ENCODE measurements around the gene TMEM51. TPM values are rescaled to one million over a fixed set of nuclear protein-coding genes. Genes with fewer than 3 reads are reported as not detected.
"Not testable (repeated sequence)": the region's sequence is repeated elsewhere in the genome, so short reads cannot be mapped to it uniquely, and the experiment has no call there.

TMEM51 gene
- total RNA-seq, 1 donor from 2014 or later, result 0.81 TPM

GRCh38 chr1:15134285-15134684 is 19.3 kb upstream of the TMEM51 start:
- no peak for DNase-seq (ENCODE audit: extremely low spot score, unreplicated experiment)
- no peak overlapping the region for H3K27ac Mint-ChIP-seq (ENCODE audit: unreplicated experiment)
- no peaks in the 10 kb centered on the region for H3K9me3 Mint-ChIP-seq (ENCODE audit: unreplicated experiment)
- H3K27me3 Mint-ChIP-seq (ENCODE audit: unreplicated experiment), result peaks cover 45% of the 10 kb centered on the region
- no peak overlapping the region for H3K4me3 Mint-ChIP-seq (ENCODE audit: unreplicated experiment)
- no peaks in the 10 kb centered on the region for H3K36me3 Mint-ChIP-seq (ENCODE audit: unreplicated experiment)
- H3K4me1 Mint-ChIP-seq (ENCODE audit: unreplicated experiment), result no peaks in the 10 kb centered on the region
- TF ChIP-seq CTCF (IDR thresholded peaks at IDR 0.05), result no peak

- H3K4me3 Mint-ChIP-seq (ENCODE audit: unreplicated experiment); H3K36me3 Mint-ChIP-seq (ENCODE audit: unreplicated experiment); H3K4me1 Mint-ChIP-seq (ENCODE audit: unreplicated experiment); DNase-seq (ENCODE audit: extremely low spot score, unreplicated experiment); H3K27ac Mint-ChIP-seq (ENCODE audit: unreplicated experiment); H3K9me3 Mint-ChIP-seq (ENCODE audit: unreplicated experiment): not testable (repeated sequence)
- H3K27me3 Mint-ChIP-seq (ENCODE audit: unreplicated experiment), result peaks cover 38% of the 10 kb centered on the region
Measured at GRCh38 chr1:15135604-15136003, 17.9 kb upstream of the TMEM51 start.

GRCh38 chr1:15137809-15138208 is 15.7 kb upstream of the TMEM51 start:
- no peaks in the 10 kb centered on the region for H3K36me3 Mint-ChIP-seq (ENCODE audit: unreplicated experiment)
- H3K27ac Mint-ChIP-seq (ENCODE audit: unreplicated experiment), result no peak overlapping the region
- peaks cover 35% of the 10 kb centered on the region for H3K27me3 Mint-ChIP-seq (ENCODE audit: unreplicated experiment)
- H3K4me3 Mint-ChIP-seq (ENCODE audit: unreplicated experiment), result no peak overlapping the region
- no peaks in the 10 kb centered on the region for H3K9me3 Mint-ChIP-seq (ENCODE audit: unreplicated experiment)
- no peak for DNase-seq (ENCODE audit: extremely low spot score, unreplicated experiment)
- TF ChIP-seq CTCF (IDR thresholded peaks at IDR 0.05), result no peak
- peaks cover 2% of the 10 kb centered on the region for H3K4me1 Mint-ChIP-seq (ENCODE audit: unreplicated experiment)

GRCh38 chr1:15139654-15140350 is 13.7 kb upstream of the TMEM51 start:
- H3K9me3 Mint-ChIP-seq (ENCODE audit: unreplicated experiment), result no peaks in the 10 kb centered on the region
- H3K36me3 Mint-ChIP-seq (ENCODE audit: unreplicated experiment), result no peaks in the 10 kb centered on the region
- H3K4me3 Mint-ChIP-seq (ENCODE audit: unreplicated experiment), result no peak overlapping the region
- peaks cover 37% of the 10 kb centered on the region for H3K27me3 Mint-ChIP-seq (ENCODE audit: unreplicated experiment)
- DNase-seq (ENCODE audit: extremely low spot score, unreplicated experiment), result no peak
- H3K27ac Mint-ChIP-seq (ENCODE audit: unreplicated experiment), result no peak overlapping the region
- TF ChIP-seq CTCF (IDR thresholded peaks at IDR 0.05), result no peak
- peaks cover 2% of the 10 kb centered on the region for H3K4me1 Mint-ChIP-seq (ENCODE audit: unreplicated experiment)

GRCh38 chr1:15141935-15142539 is 11.5 kb upstream of the TMEM51 start:
- no peak for DNase-seq (ENCODE audit: extremely low spot score, unreplicated experiment)
- no peak overlapping the region for H3K27ac Mint-ChIP-seq (ENCODE audit: unreplicated experiment)

More at GRCh38 chr1:15141935-15142539, 11.5 kb upstream of the TMEM51 start:
- TF ChIP-seq CTCF (IDR thresholded peaks at IDR 0.05), result no peak
- Mint-ChIP-seq H3K4me1 (ENCODE audit: unreplicated experiment) (peaks cover 2% of the 10 kb centered on the region), H3K9me3 (ENCODE audit: unreplicated experiment) (no peaks in the 10 kb centered on the region), H3K36me3 (ENCODE audit: unreplicated experiment) (no peaks in the 10 kb centered on the region), H3K27me3 (ENCODE audit: unreplicated experiment) (peaks cover 42% of the 10 kb centered on the region), H3K4me3 (ENCODE audit: unreplicated experiment) (no peak overlapping the region)
